ENCODE data around the gene IFITM10. TPM values are rescaled to one million over a fixed set of nuclear protein-coding genes. Genes with fewer than 3 reads are reported as not detected.

IFITM10 gene
- total and polyA plus RNA-seq, 4 donors: 3.4 to 15.8 (median 8.6) TPM

GRCh38 chr11:1701091-1701807 is 49.1 kb downstream of the IFITM10 start:
- Histone ChIP-seq H3K27ac (ENCODE audit: low read depth, low read length) (no peak overlapping the region), H3K27me3 (ENCODE audit: control insufficient read depth, insufficient read depth, low read length) (no peaks in the 10 kb centered on the region), H3K4me1 (ENCODE audit: control insufficient read depth, insufficient read depth, low read length) (peaks cover 7% of the 10 kb centered on the region), H3K9me3 (ENCODE audit: control insufficient read depth, insufficient read depth, low read length) (no peaks in the 10 kb centered on the region), H3K36me3 (ENCODE audit: control insufficient read depth, insufficient read depth, low read length) (no peaks in the 10 kb centered on the region), H3K4me3 (ENCODE audit: low read depth, low read length) (no peak overlapping the region)
- DNase-seq (ENCODE audit: low read depth in 4 of 6, low spot score in 6 of 6): no peak
- WGBS (ENCODE audit: insufficient coverage): 67% methylated on average over 9 of the region's 10 CpGs

GRCh38 chr11:1699771-1700170 is 50.6 kb downstream of the IFITM10 start:
- Histone ChIP-seq H3K27ac (ENCODE audit: low read depth, low read length) (no peak overlapping the region), H3K9me3 (ENCODE audit: control insufficient read depth, insufficient read depth, low read length) (no peaks in the 10 kb centered on the region), H3K36me3 (ENCODE audit: control insufficient read depth, insufficient read depth, low read length) (no peaks in the 10 kb centered on the region), H3K27me3 (ENCODE audit: control insufficient read depth, insufficient read depth, low read length) (no peaks in the 10 kb centered on the region), H3K4me1 (ENCODE audit: control insufficient read depth, insufficient read depth, low read length) (peaks cover 7% of the 10 kb centered on the region), H3K4me3 (ENCODE audit: low read depth, low read length) (no peak overlapping the region)
- WGBS (ENCODE audit: insufficient coverage): 85% methylated on average over 5 of the region's 5 CpGs
- DNase-seq (ENCODE audit: low read depth in 4 of 6, low spot score in 6 of 6): no peak

- Histone ChIP-seq H3K4me1 (ENCODE audit: control insufficient read depth, insufficient read depth, low read length) (peaks cover 30% of the 10 kb centered on the region), H3K36me3 (ENCODE audit: control insufficient read depth, insufficient read depth, low read length) (no peaks in the 10 kb centered on the region), H3K27me3 (ENCODE audit: control insufficient read depth, insufficient read depth, low read length) (no peaks in the 10 kb centered on the region), H3K4me3 (ENCODE audit: low read depth, low read length) (no peak within 1 kb of the TSS), H3K27ac (ENCODE audit: low read depth, low read length) (no peak within 1 kb of the TSS), H3K9me3 (ENCODE audit: control insufficient read depth, insufficient read depth, low read length) (no peaks in the 10 kb centered on the region)
- WGBS (ENCODE audit: insufficient coverage): 88% methylated on average over 8 of the region's 11 CpGs
- no peak for DNase-seq (ENCODE audit: low read depth in 4 of 6, low spot score in 6 of 6)
Observed at GRCh38 chr11:1696608-1697570, 53.5 kb downstream of the IFITM10 start, which contains the start of gene KRTAP5-6. KRTAP5-6 (plus strand) TSS chr11:1697195; CDS start chr11:1697246, 51 bp downstream.

- H3K27me3 ChIP-seq (ENCODE audit: control insufficient read depth, insufficient read depth, low read length): no peaks in the 10 kb centered on the region
- peaks cover 29% of the 10 kb centered on the region for H3K4me1 ChIP-seq (ENCODE audit: control insufficient read depth, insufficient read depth, low read length)
- DNase-seq (ENCODE audit: low read depth in 4 of 6, low spot score in 6 of 6): no peak
- no peaks in the 10 kb centered on the region for H3K9me3 ChIP-seq (ENCODE audit: control insufficient read depth, insufficient read depth, low read length)
- H3K36me3 ChIP-seq (ENCODE audit: control insufficient read depth, insufficient read depth, low read length): no peaks in the 10 kb centered on the region
- H3K4me3 ChIP-seq (ENCODE audit: low read depth, low read length): no peak overlapping the region
- 98% methylated on average over 3 of the region's 3 CpGs for WGBS (ENCODE audit: insufficient coverage)
- H3K27ac ChIP-seq (ENCODE audit: low read depth, low read length): no peak overlapping the region
Observed at GRCh38 chr11:1695548-1696108, 54.8 kb downstream of the IFITM10 start.

GRCh38 chr11:1694846-1695547 is 55.4 kb downstream of the IFITM10 start:
- no peak for DNase-seq (ENCODE audit: low read depth in 4 of 6, low spot score in 6 of 6)
- no peak overlapping the region for H3K4me3 ChIP-seq (ENCODE audit: low read depth, low read length)
- no peaks in the 10 kb centered on the region for H3K36me3 ChIP-seq (ENCODE audit: control insufficient read depth, insufficient read depth, low read length)
- H3K9me3 ChIP-seq (ENCODE audit: control insufficient read depth, insufficient read depth, low read length): no peaks in the 10 kb centered on the region
- 90% methylated on average over 12 of the region's 15 CpGs for WGBS (ENCODE audit: insufficient coverage)
- peaks cover 29% of the 10 kb centered on the region for H3K4me1 ChIP-seq (ENCODE audit: control insufficient read depth, insufficient read depth, low read length)
- no peaks in the 10 kb centered on the region for H3K27me3 ChIP-seq (ENCODE audit: control insufficient read depth, insufficient read depth, low read length)
- H3K27ac ChIP-seq (ENCODE audit: low read depth, low read length): no peak overlapping the region

GRCh38 chr11:1694064-1694845 is 56.1 kb downstream of the IFITM10 start:
- peak in 5 of 6 donors; percentile 42 to 91 (median 66) for DNase-seq (ENCODE audit: low read depth in 4 of 6, low spot score in 6 of 6)
- no peak overlapping the region for H3K4me3 ChIP-seq (ENCODE audit: low read depth, low read length)
- no peaks in the 10 kb centered on the region for H3K27me3 ChIP-seq (ENCODE audit: control insufficient read depth, insufficient read depth, low read length)
- no peak overlapping the region for H3K27ac ChIP-seq (ENCODE audit: low read depth, low read length)
- H3K9me3 ChIP-seq (ENCODE audit: control insufficient read depth, insufficient read depth, low read length): no peaks in the 10 kb centered on the region
- H3K4me1 ChIP-seq (ENCODE audit: control insufficient read depth, insufficient read depth, low read length): peaks cover 29% of the 10 kb centered on the region
- no peaks in the 10 kb centered on the region for H3K36me3 ChIP-seq (ENCODE audit: control insufficient read depth, insufficient read depth, low read length)
- 45% methylated on average over 44 of the region's 45 CpGs for WGBS (ENCODE audit: insufficient coverage)

- no peaks in the 10 kb centered on the region for H3K36me3 ChIP-seq (ENCODE audit: control insufficient read depth, insufficient read depth, low read length)
- H3K27ac ChIP-seq (ENCODE audit: low read depth, low read length): no peak overlapping the region
- H3K4me1 ChIP-seq (ENCODE audit: control insufficient read depth, insufficient read depth, low read length): peaks cover 29% of the 10 kb centered on the region
- H3K4me3 ChIP-seq (ENCODE audit: low read depth, low read length): peak overlapping the region; percentile 22
- WGBS (ENCODE audit: insufficient coverage): 15% methylated on average over 30 of the region's 37 CpGs
- peak; percentile 54 to 94 (median 68) for DNase-seq (ENCODE audit: low read depth in 4 of 6, low spot score in 6 of 6)
- H3K9me3 ChIP-seq (ENCODE audit: control insufficient read depth, insufficient read depth, low read length): no peaks in the 10 kb centered on the region
- H3K27me3 ChIP-seq (ENCODE audit: control insufficient read depth, insufficient read depth, low read length): no peaks in the 10 kb centered on the region
Observed at GRCh38 chr11:1693327-1694063, 56.9 kb downstream of the IFITM10 start.

- 30% methylated on average over 9 of the region's 20 CpGs for WGBS (ENCODE audit: insufficient coverage)
- no peaks in the 10 kb centered on the region for H3K36me3 ChIP-seq (ENCODE audit: control insufficient read depth, insufficient read depth, low read length)
- no peak overlapping the region for H3K4me3 ChIP-seq (ENCODE audit: low read depth, low read length)
- H3K27me3 ChIP-seq (ENCODE audit: control insufficient read depth, insufficient read depth, low read length): no peaks in the 10 kb centered on the region
- H3K27ac ChIP-seq (ENCODE audit: low read depth, low read length): no peak overlapping the region
- no peak for DNase-seq (ENCODE audit: low read depth in 4 of 6, low spot score in 6 of 6)
- peaks cover 29% of the 10 kb centered on the region for H3K4me1 ChIP-seq (ENCODE audit: control insufficient read depth, insufficient read depth, low read length)
- H3K9me3 ChIP-seq (ENCODE audit: control insufficient read depth, insufficient read depth, low read length): no peaks in the 10 kb centered on the region
Observed at GRCh38 chr11:1692708-1693326, 57.6 kb downstream of the IFITM10 start.
